GM19043 (cell line): Measurements from ENCODE around the gene GPX4.
"Not testable (repeated sequence)": the region's sequence is repeated elsewhere in the genome, so short reads cannot be mapped to it uniquely, and the experiment has no call there.

ENCODE experiments used
- ATAC-seq: cut with Tn5 transposase; IDR thresholded peaks from one replicate; pipeline ENCODE4 v1.9.1; 2021; ENCODE audit warnings: low read depth; ENCODE audit not compliant: unreplicated experiment

The GPX4 gene

GRCh38 chr19:1113030-1113985, 9.5 kb downstream of the GPX4 start:
- no peak for ATAC-seq

GRCh38 chr19:1113986-1114483, 10.2 kb downstream of the GPX4 start:
- ATAC-seq = no peak

GRCh38 chr19:1114728-1115127, 10.9 kb downstream of the GPX4 start:
- not testable (repeated sequence) for ATAC-seq

GRCh38 chr19:1115646-1116420, 12.0 kb downstream of the GPX4 start:
- no peak for ATAC-seq

- ATAC-seq = no peak
These were observed 13.2 kb downstream of the GPX4 start for GRCh38 chr19:1116726-1117581.

- no peak for ATAC-seq
These were observed 13.9 kb downstream of the GPX4 start for GRCh38 chr19:1117654-1118053.

- ATAC-seq = no peak
These were observed 15.2 kb downstream of the GPX4 start for GRCh38 chr19:1118999-1119398.

- ATAC-seq = no peak
These were observed 15.9 kb downstream of the GPX4 start for GRCh38 chr19:1119475-1120217.

- ATAC-seq = no peak
These were observed 17.6 kb downstream of the GPX4 start for GRCh38 chr19:1121395-1121794.

- no peak for ATAC-seq
These were observed 18.5 kb downstream of the GPX4 start for GRCh38 chr19:1122021-1122971.

- no peak for ATAC-seq
These were observed 19.2 kb downstream of the GPX4 start for GRCh38 chr19:1122972-1123363.

GRCh38 chr19:1123381-1123780, 19.6 kb downstream of the GPX4 start:
- no peak for ATAC-seq

GRCh38 chr19:1123885-1124677, 20.3 kb downstream of the GPX4 start:
- no peak for ATAC-seq

- ATAC-seq = no peak
These were observed 22.0 kb downstream of the GPX4 start for GRCh38 chr19:1125601-1126467.

GRCh38 chr19:1126984-1127760, 23.4 kb downstream of the GPX4 start:
- ATAC-seq = no peak

- no peak for ATAC-seq
These were observed 24.3 kb downstream of the GPX4 start for GRCh38 chr19:1128106-1128505.
